GM06990 (cell line): Measurements from ENCODE around the gene C13orf46.

Experiments
- DNase-seq: peaks from one replicate; pipeline ENCODE4 v3.0.0-alpha.2; 2011; ENCODE audit not compliant: insufficient read length; ENCODE audit errors: extremely low read depth
- H3K27me3 ChIP-seq: replicated peaks from 2 replicates; pipeline ENCODE4 v1.6.0; 2011; ENCODE audit warnings: low read length; ENCODE audit not compliant: control insufficient read depth, insufficient read depth
- H3K36me3 ChIP-seq: 2 replicates; pipeline ENCODE4 v1.5.1; 2011; ENCODE audit warnings: low read length; ENCODE audit not compliant: control insufficient read depth, insufficient read depth
- H3K4me3 ChIP-seq: replicated peaks from 2 replicates; pipeline ENCODE4 v1.5.1; 2011; ENCODE audit warnings: low read depth, mild to moderate bottlenecking, control low read depth, low read length
- TF ChIP-seq, protein P1 (sequence below): IDR thresholded peaks from 2 replicates; pipeline ENCODE4 v1.5.1; 2011; ENCODE audit warnings: low read length, control low read depth, mild to moderate bottlenecking, inconsistent platforms; ENCODE audit not compliant: insufficient read depth, poor library complexity, severe bottlenecking

The C13orf46 gene

DNA sequence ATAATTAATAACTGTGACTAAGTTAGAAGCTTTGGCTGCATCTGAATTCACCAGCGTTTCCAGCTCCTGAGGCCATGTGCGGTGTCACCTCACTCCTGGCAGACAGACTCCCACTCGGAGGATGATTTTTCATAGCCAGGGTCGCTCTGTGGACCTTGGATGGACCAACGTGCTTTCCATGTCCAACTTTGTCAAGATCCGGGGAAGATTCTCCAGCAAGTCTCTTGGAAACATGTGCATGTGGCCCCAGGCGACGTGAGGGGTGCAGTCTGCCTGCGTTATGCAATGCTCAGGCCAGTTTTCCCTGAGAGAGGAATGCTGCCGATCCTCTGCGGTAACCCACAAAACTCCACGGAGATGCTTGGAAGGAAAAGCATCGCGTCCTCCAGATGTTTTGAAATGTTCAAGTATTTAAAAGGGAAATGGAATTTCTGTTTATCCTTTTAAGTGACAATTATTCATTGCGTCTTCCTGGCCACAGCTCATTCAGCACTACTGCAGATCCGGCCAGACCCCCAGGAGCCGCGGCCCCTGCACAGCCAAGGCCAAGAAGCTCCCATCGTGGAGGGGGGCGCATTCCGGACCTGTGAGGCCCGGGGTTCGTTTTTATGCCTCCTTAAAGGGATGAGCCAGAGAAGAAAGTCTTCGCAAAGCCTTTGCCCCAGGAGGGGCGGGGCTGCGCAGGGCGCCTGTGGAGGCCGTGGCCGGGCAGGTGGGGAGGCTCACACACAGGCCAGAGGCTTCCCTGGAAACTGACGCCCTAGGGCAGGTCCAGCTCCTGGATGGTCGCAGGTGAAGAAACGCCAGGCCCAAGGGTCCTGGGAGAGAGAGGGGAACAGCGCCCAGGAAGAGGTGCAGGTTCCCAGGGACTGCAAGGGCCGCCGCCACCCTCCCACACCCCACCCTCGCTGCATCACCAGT, 46.0 kb downstream of the C13orf46 start:
- Histone ChIP-seq H3K27me3 (no peaks in the 10 kb centered on the region; the same call in none of the 2 replicates), H3K36me3 (no peaks in the 10 kb centered on the region), H3K4me3 (no peak overlapping the region)
- TF ChIP-seq, protein P1, sequence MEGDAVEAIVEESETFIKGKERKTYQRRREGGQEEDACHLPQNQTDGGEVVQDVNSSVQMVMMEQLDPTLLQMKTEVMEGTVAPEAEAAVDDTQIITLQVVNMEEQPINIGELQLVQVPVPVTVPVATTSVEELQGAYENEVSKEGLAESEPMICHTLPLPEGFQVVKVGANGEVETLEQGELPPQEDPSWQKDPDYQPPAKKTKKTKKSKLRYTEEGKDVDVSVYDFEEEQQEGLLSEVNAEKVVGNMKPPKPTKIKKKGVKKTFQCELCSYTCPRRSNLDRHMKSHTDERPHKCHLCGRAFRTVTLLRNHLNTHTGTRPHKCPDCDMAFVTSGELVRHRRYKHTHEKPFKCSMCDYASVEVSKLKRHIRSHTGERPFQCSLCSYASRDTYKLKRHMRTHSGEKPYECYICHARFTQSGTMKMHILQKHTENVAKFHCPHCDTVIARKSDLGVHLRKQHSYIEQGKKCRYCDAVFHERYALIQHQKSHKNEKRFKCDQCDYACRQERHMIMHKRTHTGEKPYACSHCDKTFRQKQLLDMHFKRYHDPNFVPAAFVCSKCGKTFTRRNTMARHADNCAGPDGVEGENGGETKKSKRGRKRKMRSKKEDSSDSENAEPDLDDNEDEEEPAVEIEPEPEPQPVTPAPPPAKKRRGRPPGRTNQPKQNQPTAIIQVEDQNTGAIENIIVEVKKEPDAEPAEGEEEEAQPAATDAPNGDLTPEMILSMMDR = no peak
- no peak for DNase-seq

DNA sequence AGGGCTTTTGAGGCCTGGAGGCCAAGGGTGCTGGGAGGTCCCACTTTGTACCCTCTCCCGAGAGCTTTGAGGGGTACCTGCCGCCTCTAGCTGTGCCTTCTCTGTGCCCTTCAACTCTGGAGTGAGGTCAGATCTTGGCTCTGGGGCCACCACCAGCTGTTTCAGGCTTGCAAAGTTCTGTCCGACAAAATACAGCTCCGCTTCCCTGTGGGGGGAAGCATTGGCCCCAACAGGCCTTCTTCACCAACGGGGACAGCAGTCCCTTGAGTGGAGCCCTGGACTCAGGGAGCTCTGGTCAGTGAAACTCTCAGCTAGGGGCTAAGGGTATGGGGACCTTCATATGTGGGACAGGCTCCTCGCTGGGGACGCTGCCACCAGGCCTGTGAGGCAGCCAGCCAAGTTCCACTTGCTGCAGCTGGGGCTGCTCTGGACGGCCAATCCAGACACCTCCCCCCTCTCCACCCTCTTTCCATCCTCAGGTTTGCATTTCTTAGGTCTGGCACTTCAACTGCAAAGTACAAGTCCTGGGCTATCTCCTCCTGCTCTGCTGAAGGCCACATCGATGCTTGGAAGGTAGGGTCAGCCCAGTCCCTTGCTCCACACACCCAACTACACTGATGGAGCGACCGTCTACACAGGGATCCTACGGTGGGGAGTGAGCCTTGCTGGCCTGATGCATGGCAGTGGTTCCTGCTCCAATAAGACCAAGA, 46.8 kb downstream of the C13orf46 start:
- TF ChIP-seq, protein P1 = no peak
- DNase-seq = no peak
- no peaks in the 10 kb centered on the region for H3K36me3 ChIP-seq

DNA sequence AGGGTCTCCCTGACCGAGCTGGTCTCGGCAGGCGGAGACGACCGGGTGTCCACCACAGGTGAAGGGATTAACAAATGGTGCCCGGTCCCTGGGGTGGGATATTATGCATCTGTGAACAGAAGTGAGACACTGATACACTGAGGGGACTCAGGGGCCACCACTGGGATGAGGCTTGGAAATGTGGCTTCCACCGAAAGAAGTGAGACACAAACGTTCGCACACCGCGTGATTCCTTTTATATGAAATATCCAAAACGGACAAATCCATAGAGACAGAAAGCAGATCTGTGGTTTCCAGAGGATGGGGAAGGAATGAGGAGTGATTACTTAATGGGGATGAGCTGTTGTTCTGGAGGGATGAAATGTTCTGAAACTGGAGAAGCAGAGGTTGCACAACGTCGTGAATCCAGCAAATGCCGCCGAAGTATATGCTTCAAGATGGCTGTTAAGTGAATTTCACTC, 47.5 kb downstream of the C13orf46 start:
- H3K4me3 ChIP-seq = no peak overlapping the region
- H3K27me3 ChIP-seq = no peaks in the 10 kb centered on the region; the same call in 1 of the 2 replicates
- H3K36me3 ChIP-seq = no peaks in the 10 kb centered on the region
- no peak for DNase-seq
- TF ChIP-seq, protein P1 = no peak

More for the DNA sequence above, 46.8 kb downstream of the C13orf46 start:
- H3K4me3 ChIP-seq = no peak overlapping the region
- no peaks in the 10 kb centered on the region; the same call in 1 of the 2 replicates for H3K27me3 ChIP-seq

DNA sequence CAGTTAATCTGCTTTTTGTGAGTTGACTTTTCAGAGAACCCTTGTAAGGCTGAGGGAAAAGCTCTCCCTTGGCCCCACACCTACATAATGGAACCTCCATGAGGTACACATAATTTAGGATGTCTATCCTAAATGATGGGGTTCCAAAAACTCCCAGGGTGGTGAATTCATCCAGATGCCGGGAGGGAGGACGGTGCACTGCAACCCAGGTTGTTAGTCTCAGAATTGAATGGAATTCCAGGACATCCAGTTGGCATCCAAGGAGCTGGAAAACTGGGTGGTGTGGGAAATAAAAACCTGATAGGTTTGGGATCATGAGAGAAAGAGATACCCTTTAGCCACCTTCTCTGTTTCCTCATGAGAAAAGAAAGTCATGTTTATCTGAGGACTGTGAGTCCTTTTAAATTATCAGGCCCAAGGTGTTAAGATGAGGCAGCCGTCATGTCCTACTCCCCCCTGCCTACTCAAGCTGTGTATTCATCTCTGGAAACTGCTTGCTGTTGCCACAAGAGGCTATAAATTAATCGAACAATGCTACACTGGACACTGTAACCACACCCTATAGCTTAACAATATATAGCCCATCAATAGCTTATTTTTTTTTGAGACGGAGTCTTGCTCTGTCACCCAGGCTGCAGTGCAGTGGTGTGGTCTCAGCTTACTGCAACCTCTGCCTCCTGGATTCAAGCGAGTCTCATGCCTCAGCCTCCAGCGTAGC, 49.5 kb downstream of the C13orf46 start:
- TF ChIP-seq, protein P1 = no peak
- Histone ChIP-seq H3K36me3 (no peaks in the 10 kb centered on the region), H3K4me3 (no peak overlapping the region), H3K27me3 (no peaks in the 10 kb centered on the region; the same call in 1 of the 2 replicates)
- DNase-seq = no peak

DNA sequence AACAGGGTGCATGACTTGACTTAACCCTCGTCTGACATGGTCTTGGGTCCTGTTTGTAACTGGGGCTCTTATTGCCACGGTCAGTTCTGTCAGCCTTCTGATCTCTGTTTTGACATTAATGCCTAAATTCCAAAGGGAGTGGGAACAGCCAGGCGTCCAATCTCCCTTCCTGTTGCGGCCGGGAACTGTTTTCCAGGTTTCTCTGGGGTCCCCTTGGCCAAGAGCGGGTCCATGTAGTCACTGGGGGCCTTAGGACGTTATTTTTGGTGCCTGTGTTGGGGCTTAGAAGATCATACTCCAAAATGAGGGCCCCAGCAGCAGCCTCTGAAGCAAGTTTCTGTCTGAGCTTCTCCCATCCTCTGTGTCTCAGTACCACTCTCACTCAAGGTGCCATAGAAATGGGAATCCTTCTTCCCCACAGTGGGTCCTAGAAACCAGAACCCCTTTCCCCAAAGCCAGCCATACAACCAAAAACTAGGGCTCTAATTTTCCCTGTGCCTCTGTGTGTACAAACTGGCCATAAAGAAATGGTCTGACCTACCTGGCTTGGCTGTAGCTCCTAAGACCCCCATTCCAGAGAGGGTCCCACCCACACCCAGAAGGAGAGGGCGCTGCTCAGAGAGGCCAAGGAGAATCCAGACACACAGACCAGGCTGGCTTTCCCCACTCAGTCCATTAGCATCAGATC, 50.4 kb downstream of the C13orf46 start:
- DNase-seq = no peak
- no peaks in the 10 kb centered on the region; the same call in 1 of the 2 replicates for H3K27me3 ChIP-seq
- H3K4me3 ChIP-seq = no peak overlapping the region
- TF ChIP-seq, protein P1 = no peak
- no peaks in the 10 kb centered on the region for H3K36me3 ChIP-seq
